Activated T-helper 17 cell treated with anti-CD3 and anti-CD28 coated beads, Interleukin-2, amount 50 U/mL, for 72 hours (primary cell): ENCODE results near the gene RBM17. TPM values are rescaled to one million over a fixed set of nuclear protein-coding genes. Genes with fewer than 3 reads are reported as not detected.
"Not testable (repeated sequence)": the region's sequence is repeated elsewhere in the genome, so short reads cannot be mapped to it uniquely, and the experiment has no call there.

ENCODE experiments used
- ATAC-seq: fragments of 150-1000 bp; cut with Tn5 transposase; replicated peaks from 2 replicates; pipeline ENCODE4 v1.10.0; 2021; ENCODE audit warnings: mild to moderate bottlenecking, moderate library complexity
- H3K27ac Mint-ChIP-seq: one replicate; pipeline ENCODE4 v1.8.0; 2022; ENCODE audit warnings: mixed read lengths
- H3K27me3 Mint-ChIP-seq: one replicate; pipeline ENCODE4 v1.8.0; 2022; ENCODE audit warnings: mixed read lengths
- H3K36me3 Mint-ChIP-seq: one replicate; pipeline ENCODE4 v1.8.0; 2022; ENCODE audit warnings: low read depth, mild to moderate bottlenecking, mixed read lengths
- H3K4me1 Mint-ChIP-seq: one replicate; pipeline ENCODE4 v1.8.0; 2022; ENCODE audit warnings: mixed read lengths
- H3K4me3 Mint-ChIP-seq: one replicate; pipeline ENCODE4 v1.8.0; 2022; ENCODE audit warnings: mild to moderate bottlenecking, mixed read lengths
- H3K9me3 Mint-ChIP-seq: one replicate; pipeline ENCODE4 v1.8.0; 2022; ENCODE audit warnings: mixed read lengths
- total RNA-seq, 2 donors: library from RNA; stranded (reverse); gene quantifications; one replicate each; pipeline ENCODE4 v1.2.3, GENCODE V29; 2022

RBM17 gene
- total RNA-seq = 100 to 1,000 TPM; 157 to 253 TPM

- Mint-ChIP-seq H3K36me3 (peaks cover 50% of the 10 kb centered on the region), H3K4me3 (peak within 1 kb of the TSS; percentile 95), H3K9me3 (no peaks in the 10 kb centered on the region), H3K4me1 (peaks cover 43% of the 10 kb centered on the region), H3K27me3 (no peaks in the 10 kb centered on the region), H3K27ac (peak within 1 kb of the TSS; percentile 84)
- ATAC-seq = peak; percentile 70
Observed at GRCh38 chr10:6088721-6089333, at the start of gene RBM17. Gene RBM17, plus strand, starts transcription at chr10:6089034. Its CDS starts 8,032 bp downstream, at chr10:6097066.

- peak overlapping the region; percentile 72 for H3K4me3 Mint-ChIP-seq
- ATAC-seq = no peak
- H3K9me3 Mint-ChIP-seq = no peaks in the 10 kb centered on the region
- H3K36me3 Mint-ChIP-seq = peaks cover 100% of the 10 kb centered on the region
- peak overlapping the region; percentile 91 for H3K27ac Mint-ChIP-seq
- no peaks in the 10 kb centered on the region for H3K27me3 Mint-ChIP-seq
- peaks cover 72% of the 10 kb centered on the region for H3K4me1 Mint-ChIP-seq
Observed at GRCh38 chr10:6039711-6040110, 49.1 kb upstream of the RBM17 start.

- ATAC-seq = no peak
- Mint-ChIP-seq H3K9me3 (no peaks in the 10 kb centered on the region), H3K27ac (peak overlapping the region; percentile 91), H3K36me3 (peaks cover 100% of the 10 kb centered on the region), H3K4me3 (peak overlapping the region; percentile 72), H3K27me3 (no peaks in the 10 kb centered on the region), H3K4me1 (peaks cover 75% of the 10 kb centered on the region)
Observed at GRCh38 chr10:6040205-6040604, 48.6 kb upstream of the RBM17 start.

- not testable (repeated sequence) for H3K9me3 Mint-ChIP-seq, H3K27ac Mint-ChIP-seq, H3K27me3 Mint-ChIP-seq, ATAC-seq
- Mint-ChIP-seq H3K36me3 (peaks cover 100% of the 10 kb centered on the region), H3K4me3 (peak overlapping the region; percentile 55), H3K4me1 (peaks cover 75% of the 10 kb centered on the region)
Observed at GRCh38 chr10:6043377-6043776, 45.5 kb upstream of the RBM17 start.

- peaks cover 100% of the 10 kb centered on the region for H3K36me3 Mint-ChIP-seq
- no peak for ATAC-seq
- H3K9me3 Mint-ChIP-seq = no peaks in the 10 kb centered on the region
- peak overlapping the region; percentile 97 for H3K27ac Mint-ChIP-seq
- peak overlapping the region; percentile 85 for H3K4me3 Mint-ChIP-seq
- peaks cover 75% of the 10 kb centered on the region for H3K4me1 Mint-ChIP-seq
- no peaks in the 10 kb centered on the region for H3K27me3 Mint-ChIP-seq
Observed at GRCh38 chr10:6044060-6044459, 44.8 kb upstream of the RBM17 start.

GRCh38 chr10:6044751-6045313 is 44.0 kb upstream of the RBM17 start:
- Mint-ChIP-seq H3K27me3 (no peaks in the 10 kb centered on the region), H3K4me3 (peak overlapping the region; percentile 85), H3K9me3 (no peaks in the 10 kb centered on the region), H3K27ac (peak overlapping the region; percentile 97), H3K4me1 (peaks cover 74% of the 10 kb centered on the region), H3K36me3 (peaks cover 100% of the 10 kb centered on the region)
- peak; percentile 70 for ATAC-seq

GRCh38 chr10:6045314-6045848 is 43.5 kb upstream of the RBM17 start:
- peak overlapping the region; percentile 97 for H3K27ac Mint-ChIP-seq
- H3K9me3 Mint-ChIP-seq = no peaks in the 10 kb centered on the region
- peak overlapping the region; percentile 85 for H3K4me3 Mint-ChIP-seq
- H3K36me3 Mint-ChIP-seq = peaks cover 100% of the 10 kb centered on the region
- peaks cover 77% of the 10 kb centered on the region for H3K4me1 Mint-ChIP-seq
- no peaks in the 10 kb centered on the region for H3K27me3 Mint-ChIP-seq
- peak; percentile 42 for ATAC-seq

- Mint-ChIP-seq H3K4me3 (peak overlapping the region; percentile 85), H3K4me1 (peaks cover 79% of the 10 kb centered on the region), H3K27ac (peak overlapping the region; percentile 97), H3K9me3 (no peaks in the 10 kb centered on the region), H3K36me3 (peaks cover 100% of the 10 kb centered on the region), H3K27me3 (no peaks in the 10 kb centered on the region)
- ATAC-seq = no peak
Observed at GRCh38 chr10:6045878-6046772, 42.7 kb upstream of the RBM17 start.

GRCh38 chr10:6046773-6047611 is 41.8 kb upstream of the RBM17 start:
- Mint-ChIP-seq H3K9me3 (no peaks in the 10 kb centered on the region), H3K36me3 (peaks cover 100% of the 10 kb centered on the region), H3K27me3 (no peaks in the 10 kb centered on the region), H3K4me1 (peaks cover 82% of the 10 kb centered on the region), H3K4me3 (peak overlapping the region; percentile 85), H3K27ac (peak overlapping the region; percentile 97)
- ATAC-seq = no peak

GRCh38 chr10:6047847-6048246 is 41.0 kb upstream of the RBM17 start:
- peak overlapping the region; percentile 85 for H3K4me3 Mint-ChIP-seq
- H3K4me1 Mint-ChIP-seq = peaks cover 85% of the 10 kb centered on the region
- no peak for ATAC-seq
- no peaks in the 10 kb centered on the region for H3K9me3 Mint-ChIP-seq
- peak overlapping the region; percentile 96 for H3K27ac Mint-ChIP-seq
- H3K36me3 Mint-ChIP-seq = peaks cover 100% of the 10 kb centered on the region
- no peaks in the 10 kb centered on the region for H3K27me3 Mint-ChIP-seq

GRCh38 chr10:6048281-6049030 is 40.4 kb upstream of the RBM17 start:
- Mint-ChIP-seq H3K36me3 (peaks cover 100% of the 10 kb centered on the region), H3K9me3 (no peaks in the 10 kb centered on the region), H3K27ac (peak overlapping the region; percentile 96), H3K27me3 (no peaks in the 10 kb centered on the region), H3K4me1 (peaks cover 83% of the 10 kb centered on the region), H3K4me3 (peak overlapping the region; percentile 85)
- no peak for ATAC-seq

GRCh38 chr10:6049031-6049400 is 39.8 kb upstream of the RBM17 start:
- Mint-ChIP-seq H3K27me3 (no peaks in the 10 kb centered on the region), H3K27ac (peak overlapping the region; percentile 96), H3K36me3 (peaks cover 100% of the 10 kb centered on the region), H3K4me1 (peaks cover 87% of the 10 kb centered on the region), H3K4me3 (peak overlapping the region; percentile 85), H3K9me3 (no peaks in the 10 kb centered on the region)
- no peak for ATAC-seq

GRCh38 chr10:6050801-6051445 is 37.9 kb upstream of the RBM17 start:
- Mint-ChIP-seq H3K4me3 (peak overlapping the region; percentile 85), H3K9me3 (no peaks in the 10 kb centered on the region), H3K27me3 (no peaks in the 10 kb centered on the region), H3K27ac (peak overlapping the region; percentile 96), H3K4me1 (peaks cover 80% of the 10 kb centered on the region), H3K36me3 (peaks cover 100% of the 10 kb centered on the region)
- ATAC-seq = peak; percentile 54
